CD4-positive, alpha-beta T cell treated with Interleukin-12 subunit alpha and Interleukin-12 subunit beta, for 1 hour (primary cell): ENCODE measurements around the gene C17orf78.
"Not testable (repeated sequence)": the region's sequence is repeated elsewhere in the genome, so short reads cannot be mapped to it uniquely, and the experiment has no call there.

Experiments
- DNase-seq: peaks from one replicate; pipeline ENCODE4 v3.0.0-alpha.2; 2020

The C17orf78 gene

GRCh38 chr17:37375706-37376105 lies at the start of gene C17orf78:
Gene C17orf78 (plus strand): TSS chr17:37375985. CDS start chr17:37376093, 108 bp downstream.
- DNase-seq = no peak

- no peak for DNase-seq
Measured at GRCh38 chr17:37327341-37328090, 48.3 kb upstream of the C17orf78 start.

GRCh38 chr17:37338847-37339246 lies 36.9 kb upstream of the C17orf78 start:
- DNase-seq = no peak

- DNase-seq = no peak
Measured at GRCh38 chr17:37339321-37339720, 36.5 kb upstream of the C17orf78 start.

- no peak for DNase-seq
Measured at GRCh38 chr17:37340804-37341203, 35.0 kb upstream of the C17orf78 start.

- DNase-seq = no peak
Measured at GRCh38 chr17:37342589-37342988, 33.2 kb upstream of the C17orf78 start.

GRCh38 chr17:37344519-37344918 lies 31.3 kb upstream of the C17orf78 start:
- DNase-seq = no peak

- not testable (repeated sequence) for DNase-seq
Measured at GRCh38 chr17:37346863-37347402, 28.9 kb upstream of the C17orf78 start.

- not testable (repeated sequence) for DNase-seq
Measured at GRCh38 chr17:37356796-37357569, 18.8 kb upstream of the C17orf78 start.

- DNase-seq = peak; percentile 15
Measured at GRCh38 chr17:37358098-37358829, 17.5 kb upstream of the C17orf78 start.

- DNase-seq = peak; percentile 95
Measured at GRCh38 chr17:37358830-37359681, 16.7 kb upstream of the C17orf78 start.

- no peak for DNase-seq
Measured at GRCh38 chr17:37359682-37360188, 16.1 kb upstream of the C17orf78 start.

GRCh38 chr17:37360632-37361031 lies 15.2 kb upstream of the C17orf78 start:
- no peak for DNase-seq

GRCh38 chr17:37361543-37361942 lies 14.2 kb upstream of the C17orf78 start:
- DNase-seq = no peak

- no peak for DNase-seq
Measured at GRCh38 chr17:37365589-37365988, 10.2 kb upstream of the C17orf78 start.

GRCh38 chr17:37368577-37368976 lies 7.2 kb upstream of the C17orf78 start:
- DNase-seq = no peak

GRCh38 chr17:37373530-37374159 lies 2.1 kb upstream of the C17orf78 start:
- DNase-seq = peak; percentile 74

- no peak for DNase-seq
Measured at GRCh38 chr17:37382056-37382455, 6.3 kb downstream of the C17orf78 start.

GRCh38 chr17:37384560-37385149 lies 8.9 kb downstream of the C17orf78 start:
- no peak for DNase-seq

GRCh38 chr17:37385474-37385990 lies 9.7 kb downstream of the C17orf78 start:
- DNase-seq = no peak

- DNase-seq = no peak
Measured at GRCh38 chr17:37386462-37386861, 10.7 kb downstream of the C17orf78 start.
